HEK293 (cell line): ENCODE data around the gene RASL12.
A peak's percentile ranks its signal among the peaks of the same experiment; 100 is the strongest.

Experiments
- CTCF ChIA-PET: fragments of 350-600 bp; formaldehyde crosslinking; extraction: SDS; loops from one replicate; lab custom pipeline; 2021; ENCODE audit warnings: antibody characterized with exemption; lab: Yijun Ruan, JAX
- POLR2A ChIA-PET: fragments of 300-600 bp; formaldehyde crosslinking; extraction: SDS; loops from one replicate; lab custom pipeline; 2020; ENCODE audit warnings: antibody characterized with exemption, inconsistent platforms; lab: Yijun Ruan, JAX
- H3K27ac ChIP-seq: fragments of 200-500 bp; sonication (Bioruptor generic); 2 replicates; pipeline ENCODE4 v1.5.1; 2014; ENCODE audit warnings: low read depth, low read length, control low read depth, inconsistent platforms; ENCODE audit errors: extremely low read depth
- H3K36me3 ChIP-seq, 2 experiments: fragments of 200-500 bp in 1 of 2; sonication (Bioruptor generic) in 1 of 2; 1 replicate in 1 of 2; 2 replicates in 1 of 2; pipeline ENCODE4 v1.5.1; 2014 to 2017; ENCODE audit warnings: inconsistent platforms in 2 of 2, low read length in 2 of 2; ENCODE audit not compliant: control insufficient read depth in 2 of 2, insufficient read depth in 1 of 2
- H3K4me1 ChIP-seq: fragments of 200-500 bp; sonication (Bioruptor generic); 2 replicates; pipeline ENCODE4 v1.5.1; 2014; ENCODE audit warnings: mild to moderate bottlenecking, low read length, inconsistent platforms; ENCODE audit not compliant: control insufficient read depth, insufficient read depth
- H3K4me3 ChIP-seq: 2 replicates; pipeline ENCODE4 v1.5.1; 2011; ENCODE audit warnings: low read depth, mild to moderate bottlenecking, control low read depth, low read length, moderate library complexity
- H3K9me3 ChIP-seq: fragments of 200-500 bp; sonication (Bioruptor generic); 2 replicates; pipeline ENCODE4 v1.5.1; 2014; ENCODE audit warnings: low read depth, low read length, inconsistent platforms; ENCODE audit not compliant: control insufficient read depth, insufficient read depth
- ATF2 ChIP-seq: fragments of 450-650 bp; formaldehyde crosslinking; IDR thresholded peaks from 2 replicates; pipeline ENCODE4 v1.5.1; 2016; ENCODE audit warnings: missing biosample characterization, missing genetic modification characterization, low read depth
- BCL11B ChIP-seq: fragments of 450-650 bp; formaldehyde crosslinking; IDR thresholded peaks from 2 replicates; pipeline ENCODE4 v1.5.1; 2016; ENCODE audit warnings: low read depth, missing biosample characterization, missing genetic modification characterization
- KLF16 ChIP-seq: fragments of 450-650 bp; formaldehyde crosslinking; IDR thresholded peaks from 2 replicates; pipeline ENCODE4 v1.5.1; 2017; ENCODE audit warnings: missing biosample characterization, missing genetic modification characterization
- PRDM2 ChIP-seq: fragments of 450-650 bp; formaldehyde crosslinking; IDR thresholded peaks from 2 replicates; pipeline ENCODE4 v1.5.1; 2016; ENCODE audit warnings: missing biosample characterization, missing genetic modification characterization, borderline replicate concordance
- SCRT2 ChIP-seq: fragments of 450-650 bp; formaldehyde crosslinking; IDR thresholded peaks from 2 replicates; pipeline ENCODE4 v1.5.1; 2016; ENCODE audit warnings: missing biosample characterization, missing genetic modification characterization
- TCF7L2 ChIP-seq: IDR thresholded peaks from 2 replicates; pipeline ENCODE4 v1.6.1; 2011; ENCODE audit warnings: low read depth, mild to moderate bottlenecking, inconsistent platforms, low read length, moderate library complexity, borderline replicate concordance
- ZBTB20 ChIP-seq: fragments of 450-650 bp; formaldehyde crosslinking; IDR thresholded peaks from 2 replicates; pipeline ENCODE4 v1.5.1; 2016; ENCODE audit warnings: missing biosample characterization, missing genetic modification characterization
- ZBTB6 ChIP-seq: fragments of 450-650 bp; formaldehyde crosslinking; IDR thresholded peaks from 2 replicates; pipeline ENCODE4 v1.5.1; 2017; ENCODE audit warnings: missing biosample characterization, missing genetic modification characterization
- ZNF140 ChIP-seq: fragments of 450-650 bp; formaldehyde crosslinking; IDR thresholded peaks from 2 replicates; pipeline ENCODE4 v1.5.1; 2016; ENCODE audit warnings: missing biosample characterization, missing genetic modification characterization
- ZNF169 ChIP-seq: fragments of 450-650 bp; formaldehyde crosslinking; IDR thresholded peaks from 2 replicates; pipeline ENCODE4 v1.5.1; 2016; ENCODE audit warnings: missing biosample characterization, missing genetic modification characterization
- ZNF202 ChIP-seq: fragments of 450-650 bp; formaldehyde crosslinking; IDR thresholded peaks from 2 replicates; pipeline ENCODE4 v1.5.1; 2016; ENCODE audit warnings: missing biosample characterization, missing genetic modification characterization, borderline replicate concordance
- ZNF211 ChIP-seq: fragments of 450-650 bp; formaldehyde crosslinking; IDR thresholded peaks from 2 replicates; pipeline ENCODE4 v1.5.1; 2016; ENCODE audit warnings: low read depth, missing biosample characterization, missing genetic modification characterization
- ZNF26 ChIP-seq: fragments of 450-650 bp; formaldehyde crosslinking; IDR thresholded peaks from 2 replicates; pipeline ENCODE4 v1.5.1; 2016; ENCODE audit warnings: missing biosample characterization, missing genetic modification characterization
- ZNF266 ChIP-seq: fragments of 450-650 bp; formaldehyde crosslinking; IDR thresholded peaks from 2 replicates; pipeline ENCODE4 v1.5.1; 2016; ENCODE audit warnings: missing biosample characterization, missing genetic modification characterization, low read depth
- ZNF426 ChIP-seq: fragments of 450-650 bp; formaldehyde crosslinking; IDR thresholded peaks from 2 replicates; pipeline ENCODE4 v1.5.1; 2017; ENCODE audit warnings: missing biosample characterization, missing genetic modification characterization, mild to moderate bottlenecking, inconsistent platforms, moderate library complexity
- ZNF433 ChIP-seq: fragments of 450-650 bp; formaldehyde crosslinking; IDR thresholded peaks from 2 replicates; pipeline ENCODE4 v1.5.1; 2016; ENCODE audit warnings: missing biosample characterization, missing genetic modification characterization, low read depth
- ZNF529 ChIP-seq: fragments of 450-650 bp; formaldehyde crosslinking; IDR thresholded peaks from 2 replicates; pipeline ENCODE4 v1.5.1; 2017; ENCODE audit warnings: missing genetic modification characterization, missing biosample characterization; ENCODE audit not compliant: insufficient replicate concordance
- ZNF530 ChIP-seq: fragments of 450-650 bp; formaldehyde crosslinking; IDR thresholded peaks from 2 replicates; pipeline ENCODE4 v1.5.1; 2016; ENCODE audit warnings: low read depth, missing biosample characterization, missing genetic modification characterization
- ZNF707 ChIP-seq: fragments of 450-650 bp; formaldehyde crosslinking; IDR thresholded peaks from 2 replicates; pipeline ENCODE4 v1.5.1; 2016; ENCODE audit warnings: missing biosample characterization, missing genetic modification characterization

Gene RASL12

GRCh38 chr15:65060641-65061397, 7.0 kb downstream of the RASL12 start (continued):
- TF ChIP-seq ATF2 (tag by site-specific recombination) (no peak), ZNF426 (tag by site-specific recombination) (no peak), PRDM2 (tag by site-specific recombination) (no peak)

- ChIA-PET CTCF (interaction anchor here (0.7 to 1.8 kb wide), 3 partner anchors 19 to 375 kb away, joined by 3 to 7 read pairs (median 4); no protein-coding TSS in a partner anchor), POLR2A (no interaction called here)
These were observed 7.7 kb downstream of the RASL12 start for GRCh38 chr15:65059931-65060596.

GRCh38 chr15:65059369-65059750, 8.4 kb downstream of the RASL12 start:
- no peak overlapping the region for H3K4me3 ChIP-seq
- POLR2A ChIA-PET, result no interaction called here
- H3K36me3 ChIP-seq, result no peaks in the 10 kb centered on the region
- TF ChIP-seq ATF2 (tag by site-specific recombination), result no peak
- no peak for TF ChIP-seq ZBTB6
- TF ChIP-seq ZNF140 (tag by site-specific recombination), result no peak
- TF ChIP-seq ZNF26 (tag by site-specific recombination), result no peak
- TF ChIP-seq ZBTB20 (tag by site-specific recombination), result no peak
- TF ChIP-seq ZNF169 (tag by site-specific recombination), result no peak
- no peak for TF ChIP-seq BCL11B (tag by site-specific recombination)
- no peak for TF ChIP-seq ZNF211 (tag by site-specific recombination)
- no peak for TF ChIP-seq ZNF433 (tag by site-specific recombination)
- TF ChIP-seq TCF7L2, result no peak
- no peak for TF ChIP-seq ZNF707 (tag by site-specific recombination)
- TF ChIP-seq ZNF530 (tag by site-specific recombination), result no peak
- no peak for TF ChIP-seq ZNF202
- no peak for TF ChIP-seq ZNF266
- H3K4me1 ChIP-seq, result no peaks in the 10 kb centered on the region
- H3K9me3 ChIP-seq, result no peaks in the 10 kb centered on the region
- CTCF ChIA-PET, result interaction anchor here (0.7 to 1.8 kb wide), 2 partner anchors 20 to 42 kb away, joined by 4 to 7 read pairs; no protein-coding TSS in a partner anchor
- H3K27ac ChIP-seq, result no peak overlapping the region

More at GRCh38 chr15:65059931-65060596, 7.7 kb downstream of the RASL12 start:
- Histone ChIP-seq H3K9me3 (no peaks in the 10 kb centered on the region), H3K4me1 (no peaks in the 10 kb centered on the region), H3K36me3 (no peaks in the 10 kb centered on the region), H3K27ac (no peak overlapping the region), H3K4me3 (no peak overlapping the region)
- TF ChIP-seq SCRT2 (tag by site-specific recombination) (0 out of 2 replicates have a peak, but pooled peaks have one; percentile 32), KLF16 (tag by site-specific recombination) (no peak), ZNF529 (tag by site-specific recombination) (peak; percentile 99)
